ENCODE results near the gene FBXW2.
A peak's percentile ranks its signal among the peaks of the same experiment; 100 is the strongest.
"Not testable (repeated sequence)": the region's sequence is repeated elsewhere in the genome, so short reads cannot be mapped to it uniquely, and the experiment has no call there.

Gene FBXW2

GRCh38 chr9:120792898-120793765, at the start of gene FBXW2:
FBXW2 (minus strand) TSS chr9:120793416; CDS start chr9:120788258, 5,158 bp downstream.
- DNase-seq: peak; percentile 98

- peak; percentile 59 for DNase-seq
Measured at GRCh38 chr9:120841930-120842684, 48.9 kb upstream of the FBXW2 start.

GRCh38 chr9:120839146-120839545, 45.9 kb upstream of the FBXW2 start:
- DNase-seq: no peak

GRCh38 chr9:120837921-120838320, 44.7 kb upstream of the FBXW2 start:
- DNase-seq: no peak

GRCh38 chr9:120833325-120833724, 40.1 kb upstream of the FBXW2 start:
- DNase-seq: no peak

- no peak for DNase-seq
Measured at GRCh38 chr9:120832807-120833206, 39.6 kb upstream of the FBXW2 start.

- no peak for DNase-seq
Measured at GRCh38 chr9:120830865-120831264, 37.6 kb upstream of the FBXW2 start.

GRCh38 chr9:120830151-120830550, 36.9 kb upstream of the FBXW2 start:
- no peak for DNase-seq

GRCh38 chr9:120829650-120830049, 36.4 kb upstream of the FBXW2 start:
- DNase-seq: no peak

GRCh38 chr9:120820095-120820494, 26.9 kb upstream of the FBXW2 start:
- DNase-seq: peak; percentile 25

- DNase-seq: no peak
Measured at GRCh38 chr9:120818595-120818994, 25.4 kb upstream of the FBXW2 start.

- no peak for DNase-seq
Measured at GRCh38 chr9:120815075-120815474, 21.9 kb upstream of the FBXW2 start.

GRCh38 chr9:120808931-120809330, 15.7 kb upstream of the FBXW2 start:
- no peak for DNase-seq

- DNase-seq: no peak
Measured at GRCh38 chr9:120807607-120808379, 14.6 kb upstream of the FBXW2 start.

- DNase-seq: not testable (repeated sequence)
Measured at GRCh38 chr9:120804784-120805363, 11.7 kb upstream of the FBXW2 start.

GRCh38 chr9:120801441-120801840, 8.2 kb upstream of the FBXW2 start:
- DNase-seq: no peak

- DNase-seq: no peak
Measured at GRCh38 chr9:120791161-120791560, 2.1 kb downstream of the FBXW2 start.

GRCh38 chr9:120787933-120788332, 5.3 kb downstream of the FBXW2 start:
- no peak for DNase-seq

- DNase-seq: peak; percentile 20
Measured at GRCh38 chr9:120783602-120784047, 9.6 kb downstream of the FBXW2 start.

- DNase-seq: no peak
Measured at GRCh38 chr9:120781236-120781635, 12.0 kb downstream of the FBXW2 start.

GRCh38 chr9:120780367-120780766, 12.8 kb downstream of the FBXW2 start:
- DNase-seq: no peak

GRCh38 chr9:120779227-120779626, 14.0 kb downstream of the FBXW2 start:
- DNase-seq: no peak

- DNase-seq: no peak
Measured at GRCh38 chr9:120778758-120779157, 14.5 kb downstream of the FBXW2 start.
